HepG2 (cell line): ENCODE data around the gene SYCE3. TPM values are rescaled to one million over a fixed set of nuclear protein-coding genes. Genes with fewer than 3 reads are reported as not detected.

ENCODE experiments used
- ATAC-seq: fragments of 200-7000 bp; cut with Tn5 transposase; 3 replicates; pipeline ENCODE4 v1.9.1; 2020; ENCODE audit warnings: mild to moderate bottlenecking, moderate library complexity
- BruUV-seq: library from RNA; stranded (reverse); fragments of 400-500 nt; replicated peaks from 2 replicates; lab custom pipeline; 2021; lab: Mats Ljungman, UMichigan
- CTCF ChIA-PET: fragments of 300-600 bp; formaldehyde crosslinking; extraction: SDS; loops from one replicate; lab custom pipeline; 2021; ENCODE audit warnings: low total read pairs, inconsistent platforms, low intra/inter-chr PET ratio; lab: Yijun Ruan, JAX
- POLR2A ChIA-PET: fragments of 350-600 bp; sonication (Branson Sonifier 250); formaldehyde crosslinking; loops from one replicate; lab custom pipeline; 2020; ENCODE audit warnings: antibody characterized with exemption, inconsistent platforms; lab: Yijun Ruan, JAX
- DNase-seq: peaks from one replicate; pipeline ENCODE4 v3.0.0-alpha.2; 2015; ENCODE audit warnings: low spot score
- FAIRE-seq: peaks from 3 replicates; lab custom pipeline; 2011; peaks lifted over from hg19 to GRCh38; lab: Jason Lieb, UNC
- H2AFZ ChIP-seq: one replicate; pipeline ENCODE4 v1.6.1; 2011; ENCODE audit warnings: low read length, inconsistent platforms
- H3K27ac ChIP-seq: fragments of 300-600 bp; 3 replicates; pipeline ENCODE4 v1.8.0; 2011; ENCODE audit warnings: mixed run types, mild to moderate bottlenecking, mixed read lengths, low read length, inconsistent platforms; ENCODE audit not compliant: insufficient read depth; ENCODE audit errors: extremely low read length
- H3K27me3 ChIP-seq, 2 experiments: fragments of 200-600 bp in 1 of 2; 2 replicates in 1 of 2; 3 replicates in 1 of 2; pipeline versions ENCODE4 v1.6.0 to v1.8.0; 2011; ENCODE audit warnings: low read length in 2 of 2, mild to moderate bottlenecking in 2 of 2, moderate library complexity in 2 of 2, inconsistent platforms in 1 of 2; ENCODE audit not compliant: insufficient read depth in 2 of 2, control insufficient read depth in 1 of 2
- H3K36me3 ChIP-seq, 2 experiments: fragments of 200-600 bp in 1 of 2; replicated peaks in 1 of 2; 2 replicates in 1 of 2; 3 replicates in 1 of 2; pipeline versions ENCODE4 v1.5.1 to v1.8.0; 2011; ENCODE audit warnings: low read length in 2 of 2, inconsistent platforms in 1 of 2; ENCODE audit not compliant: insufficient read depth in 2 of 2, control insufficient read depth in 1 of 2
- H3K4me1 ChIP-seq: 2 replicates; pipeline ENCODE4 v1.5.1; 2012; ENCODE audit warnings: low read length, inconsistent platforms; ENCODE audit not compliant: insufficient read depth
- H3K4me2 ChIP-seq: 2 replicates; pipeline ENCODE4 v1.6.0; 2011; ENCODE audit warnings: low read depth, low read length, inconsistent platforms
- H3K4me3 ChIP-seq, 3 experiments: fragments of 200-600 bp in 1 of 3; sonication (generic), shearing (Covaris generic) in 1 of 3; replicated peaks in 1 of 3; 2 replicates each; pipeline ENCODE4 v1.5.1; 2011 to 2016; ENCODE audit warnings: low read length in 3 of 3, inconsistent platforms in 2 of 3, low read depth in 2 of 3, mild to moderate bottlenecking in 2 of 3, control low read depth in 1 of 3, mixed read lengths in 1 of 3; ENCODE audit not compliant: insufficient read depth in 1 of 3
- H3K79me2 ChIP-seq: one replicate; pipeline ENCODE4 v1.6.1; 2011; ENCODE audit warnings: low read length, inconsistent platforms; ENCODE audit not compliant: insufficient read depth
- H3K9ac ChIP-seq: 2 replicates; pipeline ENCODE4 v1.6.0; 2011; ENCODE audit warnings: mild to moderate bottlenecking, low read depth, low read length, inconsistent platforms; ENCODE audit not compliant: insufficient read depth
- H3K9me3 ChIP-seq: 2 replicates; pipeline ENCODE4 v1.5.1; 2012; ENCODE audit warnings: mild to moderate bottlenecking, low read length
- H4K20me1 ChIP-seq: 2 replicates; pipeline ENCODE4 v1.6.0; 2011; ENCODE audit warnings: inconsistent platforms, mild to moderate bottlenecking, low read length, moderate library complexity; ENCODE audit not compliant: insufficient read depth
- FOXK1 ChIP-seq: sonication (generic); formaldehyde crosslinking; IDR thresholded peaks from 2 replicates; pipeline ENCODE4 v1.4.0; 2020; ENCODE audit warnings: low read depth, missing genetic modification reagents, borderline replicate concordance
- NONO ChIP-seq, 2 experiments: fragments of 450-650 bp in 1 of 2; sonication (generic) in 1 of 2; formaldehyde crosslinking in 1 of 2; IDR thresholded peaks in 1 of 2; conservative IDR thresholded peaks in 1 of 2; 2 replicates each; pipeline versions ENCODE4 v1.6.1 to v1.8.0; 2017 to 2022; ENCODE audit warnings: mild to moderate bottlenecking in 1 of 2, missing genetic modification reagents in 1 of 2, moderate library complexity in 1 of 2
- PHF8 ChIP-seq: sonication (generic); formaldehyde crosslinking; IDR thresholded peaks from 2 replicates; pipeline ENCODE4 v1.5.0; 2020; ENCODE audit warnings: missing genetic modification reagents
- PTBP1 ChIP-seq: fragments of 200-400 bp; formaldehyde crosslinking; IDR thresholded peaks from 2 replicates; pipeline ENCODE4 v1.6.1; 2018; ENCODE audit warnings: low read length, low read depth; ENCODE audit not compliant: poor library complexity, severe bottlenecking
- SRSF4 ChIP-seq: fragments of 200-400 bp; formaldehyde crosslinking; IDR thresholded peaks from one replicate; pipeline ENCODE4 v1.6.1; 2018; ENCODE audit warnings: mild to moderate bottlenecking, low read depth, low read length, moderate library complexity; ENCODE audit not compliant: poor library complexity, severe bottlenecking
- ZBTB38 ChIP-seq: sonication (generic); formaldehyde crosslinking; IDR thresholded peaks from 2 replicates; pipeline ENCODE4 v1.5.1; 2020; ENCODE audit warnings: mild to moderate bottlenecking, missing genetic modification reagents
- ZNF451 ChIP-seq: sonication (generic); formaldehyde crosslinking; IDR thresholded peaks from 2 replicates; pipeline ENCODE4 v1.5.0; 2020; ENCODE audit warnings: mild to moderate bottlenecking, missing genetic modification reagents
- ZNF687 ChIP-seq: sonication (generic); formaldehyde crosslinking; IDR thresholded peaks from 2 replicates; pipeline ENCODE4 v1.5.1; 2020; ENCODE audit warnings: mild to moderate bottlenecking, missing genetic modification reagents, moderate library complexity
- ZNF703 ChIP-seq: sonication (generic); formaldehyde crosslinking; IDR thresholded peaks from 2 replicates; pipeline ENCODE4 v1.5.1; 2020; ENCODE audit warnings: missing genetic modification reagents, mild to moderate bottlenecking, moderate library complexity, borderline replicate concordance
- WGBS: methylation state at CpG from one replicate; pipeline ENCODE4 v1.1.6; 2017; ENCODE audit warnings: low lambda C conversion rate; 5-methylcytosine and 5-hydroxymethylcytosine counted together
- in situ Hi-C: cut with HindIII; loops from 2 replicates; pipeline ENCODE4 v1.10.0; 2017; ENCODE audit warnings: low pct_unique_long_range_greater_than_20kb; ENCODE audit not compliant: extremely low pct_ligation_motif_present
- intact Hi-C: fragments of 100-400 bp; cut with micrococcal nuclease; formaldehyde crosslinking; loops from one replicate; pipeline ENCODE4 v1.10.0; 2022; ENCODE audit not compliant: unreplicated experiment
- polyA plus RNA-seq, 8 experiments: library from polyadenylated mRNA; depleted of rRNA in 3 of 8; stranded (reverse) in 7 of 8; unstranded in 1 of 8; fragments of >200 nt; fragmentation: Illumina TruSeq in 4 of 8; extraction: Trizol in 4 of 8; gene quantifications; 2 replicates each; pipeline versions ENCODE4 v1.2.1 to v1.2.3, GENCODE V29; 2011 to 2016; ENCODE audit warnings: low read depth in 4 of 8, missing spikeins in 1 of 8, mixed read lengths in 1 of 8; ENCODE audit not compliant: insufficient read depth in 1 of 8
- total RNA-seq, 5 experiments: library from RNA; depleted of rRNA; stranded (reverse); fragments of >200 nt; fragmentation: Illumina TruSeq; extraction: Trizol; gene quantifications; 2 replicates each; pipeline ENCODE4 v1.2.3, GENCODE V29; 2016; ENCODE audit warnings: low read depth in 1 of 5
- TF ChIP-seq, protein P1 (sequence below): sonication (generic); formaldehyde crosslinking; IDR thresholded peaks from 2 replicates; pipeline ENCODE4 v1.4.0; 2020; ENCODE audit warnings: mild to moderate bottlenecking, missing genetic modification reagents

The SYCE3 gene
- total and polyA plus RNA-seq, 2 of the 13 experiments (the other 11 are each of a cell fraction or from before 2014, with no cell fraction given), result not detected

DNA sequence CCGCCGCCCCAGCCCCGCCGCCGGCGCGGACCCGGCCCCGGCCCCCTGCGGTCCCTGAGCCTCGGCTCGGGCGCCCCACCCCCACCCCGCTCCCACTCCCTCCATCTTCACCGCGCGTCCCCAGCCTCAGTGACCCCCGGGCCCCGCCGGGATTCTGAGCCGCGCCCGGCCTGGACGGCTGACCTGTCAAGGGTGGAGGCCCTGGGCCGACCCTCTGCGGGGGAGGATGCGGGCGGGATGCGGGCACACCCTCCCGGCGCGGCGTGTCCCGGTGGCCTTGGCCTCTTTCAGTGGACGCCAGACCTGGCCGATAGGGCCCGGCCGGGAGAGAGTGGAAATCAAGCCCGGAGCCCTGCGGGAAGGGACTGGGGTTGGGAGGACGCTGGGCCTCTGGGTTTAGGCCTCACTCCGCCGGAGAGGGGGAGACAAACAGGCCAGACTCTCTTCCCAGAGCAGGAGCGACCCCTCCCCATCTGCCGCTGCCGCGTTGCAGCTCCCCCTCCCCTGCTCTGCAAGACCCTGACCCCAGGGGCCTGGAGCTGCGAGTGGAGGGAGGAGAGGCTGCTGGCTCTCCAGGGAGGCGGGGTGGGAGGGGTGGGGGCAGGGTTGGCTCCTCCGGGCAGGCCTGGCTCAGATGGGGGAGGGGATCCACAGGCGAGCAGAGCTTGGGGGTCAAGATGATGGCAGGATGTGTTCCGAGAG, 38.4 kb upstream of the SYCE3 start:
- WGBS, result 1% methylated on average over 14 of the region's 52 CpGs
- Histone ChIP-seq H3K79me2 (no peaks in the 10 kb centered on the region), H3K4me3 (peak overlapping the region in 2 of 3 experiments; percentile 57 to 70; a peak in 3 of 6 replicates), H3K4me1 (peaks cover 15% of the 10 kb centered on the region), H3K9ac (no peak overlapping the region), H3K27me3 (peaks cover 0 to 2% of the 10 kb centered on the region in 2 experiments; a peak in 2 of 5 replicates), H2AFZ (no peak overlapping the region), H3K4me2 (peak overlapping the region; percentile 67), H3K36me3 (no peaks in the 10 kb centered on the region), H4K20me1 (no peaks in the 10 kb centered on the region; the same call in 1 of the 2 replicates), H3K27ac (no peak overlapping the region), H3K9me3 (no peaks in the 10 kb centered on the region)
- in situ Hi-C loops, result no loop called here
- intact Hi-C loops, result no loop called here
- FAIRE-seq, result no peak
- BruUV-seq, result no TSS peak
- POLR2A ChIA-PET, result interaction anchor here (0.8 to 1.1 kb wide), 2 partner anchors 16 to 18 kb away, joined by 4 to 5 read pairs; partner anchors contain the start of gene CHKB
- DNase-seq, result no peak
- peak; percentile 40 for ATAC-seq
- CTCF ChIA-PET, result no interaction called here
- TF ChIP-seq PTBP1 (no peak), SRSF4 (no peak), ZNF687 (CRISPR knock-in tag) (peak; percentile 8; the same call in 1 of the 2 replicates), ZNF703 (CRISPR knock-in tag) (no peak), ZNF451 (no peak), PHF8 (0 out of 2 replicates have a peak, but pooled peaks have one; percentile 23), FOXK1 (no peak), NONO (IDR thresholded peaks at IDR 0.05) (no peak), NONO (CRISPR knock-in tag; conservative IDR thresholded peaks at IDR 0.05) (0 out of 2 replicates have a peak, but pooled peaks have one; percentile 28), ZBTB38 (CRISPR knock-in tag) (no peak)
- TF ChIP-seq, protein P1, sequence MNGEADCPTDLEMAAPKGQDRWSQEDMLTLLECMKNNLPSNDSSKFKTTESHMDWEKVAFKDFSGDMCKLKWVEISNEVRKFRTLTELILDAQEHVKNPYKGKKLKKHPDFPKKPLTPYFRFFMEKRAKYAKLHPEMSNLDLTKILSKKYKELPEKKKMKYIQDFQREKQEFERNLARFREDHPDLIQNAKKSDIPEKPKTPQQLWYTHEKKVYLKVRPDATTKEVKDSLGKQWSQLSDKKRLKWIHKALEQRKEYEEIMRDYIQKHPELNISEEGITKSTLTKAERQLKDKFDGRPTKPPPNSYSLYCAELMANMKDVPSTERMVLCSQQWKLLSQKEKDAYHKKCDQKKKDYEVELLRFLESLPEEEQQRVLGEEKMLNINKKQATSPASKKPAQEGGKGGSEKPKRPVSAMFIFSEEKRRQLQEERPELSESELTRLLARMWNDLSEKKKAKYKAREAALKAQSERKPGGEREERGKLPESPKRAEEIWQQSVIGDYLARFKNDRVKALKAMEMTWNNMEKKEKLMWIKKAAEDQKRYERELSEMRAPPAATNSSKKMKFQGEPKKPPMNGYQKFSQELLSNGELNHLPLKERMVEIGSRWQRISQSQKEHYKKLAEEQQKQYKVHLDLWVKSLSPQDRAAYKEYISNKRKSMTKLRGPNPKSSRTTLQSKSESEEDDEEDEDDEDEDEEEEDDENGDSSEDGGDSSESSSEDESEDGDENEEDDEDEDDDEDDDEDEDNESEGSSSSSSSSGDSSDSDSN (CRISPR knock-in tag), result peak; percentile 60; the same call in 1 of the 2 replicates
